Activated CD4-positive, CD25-positive, alpha-beta regulatory T cell treated with anti-CD3 and anti-CD28 coated beads, Interleukin-2, amount 50 U/mL, for 24 hours (primary cell): ENCODE results near the gene DRD1.

Source experiments
- ATAC-seq, 2 donors: fragments of 150-1000 bp; cut with Tn5 transposase; one replicate each; pipeline ENCODE4 v1.10.0; 2021; ENCODE audit warnings: mild to moderate bottlenecking in 1 of 2, moderate library complexity in 1 of 2

Gene DRD1

GRCh38 chr5:175444060-175444904, at the start of gene DRD1:
TSS of gene DRD1 (minus strand) at chr5:175444182. CDS start at chr5:175443099, 1,083 bp downstream.
- peak; percentile 75 for ATAC-seq

- no peak for ATAC-seq
These were observed 49.7 kb upstream of the DRD1 start for GRCh38 chr5:175493726-175494125.

- no peak for ATAC-seq
These were observed 49.3 kb upstream of the DRD1 start for GRCh38 chr5:175493260-175493659.

GRCh38 chr5:175491223-175491622, 47.2 kb upstream of the DRD1 start:
- no peak for ATAC-seq

GRCh38 chr5:175489693-175490443, 45.9 kb upstream of the DRD1 start:
- ATAC-seq = no peak

- no peak for ATAC-seq
These were observed 43.7 kb upstream of the DRD1 start for GRCh38 chr5:175487514-175488222.

- no peak for ATAC-seq
These were observed 41.6 kb upstream of the DRD1 start for GRCh38 chr5:175485631-175486030.

- ATAC-seq = no peak
These were observed 40.8 kb upstream of the DRD1 start for GRCh38 chr5:175484829-175485228.

- ATAC-seq = no peak
These were observed 40.3 kb upstream of the DRD1 start for GRCh38 chr5:175484322-175484721.

GRCh38 chr5:175483337-175483736, 39.4 kb upstream of the DRD1 start:
- no peak for ATAC-seq

GRCh38 chr5:175479125-175479881, 35.3 kb upstream of the DRD1 start:
- no peak for ATAC-seq

- ATAC-seq = peak; percentile 84 to 87
These were observed 34.6 kb upstream of the DRD1 start, which contains the start of gene SFXN1 for GRCh38 chr5:175478384-175479124. TSS of gene SFXN1 (plus strand) at chr5:175478560. CDS start at chr5:175492104, 13,544 bp downstream.

- no peak for ATAC-seq
These were observed 34.0 kb upstream of the DRD1 start for GRCh38 chr5:175478008-175478383.

- ATAC-seq = no peak
These were observed 33.5 kb upstream of the DRD1 start for GRCh38 chr5:175477440-175477839.

GRCh38 chr5:175475248-175475647, 31.3 kb upstream of the DRD1 start:
- no peak for ATAC-seq

- ATAC-seq = no peak
These were observed 28.4 kb upstream of the DRD1 start for GRCh38 chr5:175472378-175472777.

- ATAC-seq = peak; percentile 41 to 60
These were observed 27.6 kb upstream of the DRD1 start for GRCh38 chr5:175471628-175472027.

- ATAC-seq = no peak
These were observed 27.2 kb upstream of the DRD1 start for GRCh38 chr5:175471196-175471595.

GRCh38 chr5:175470781-175471180, 26.8 kb upstream of the DRD1 start:
- no peak for ATAC-seq

GRCh38 chr5:175469916-175470315, 25.9 kb upstream of the DRD1 start:
- no peak for ATAC-seq

- no peak for ATAC-seq
These were observed 24.9 kb upstream of the DRD1 start for GRCh38 chr5:175468892-175469291.
